Natural killer cell (primary cell): Measurements from ENCODE around the gene FILIP1L. TPM values are rescaled to one million over a fixed set of nuclear protein-coding genes. Genes with fewer than 3 reads are reported as not detected.
A peak's percentile ranks its signal among the peaks of the same experiment; 100 is the strongest.

Source experiments
- ATAC-seq, 3 donors: fragments of 150-1000 bp in 2 of 3; fragments of 200-7000 bp in 1 of 3; cut with Tn5 transposase; 1 replicate in 1 of 3; 2 replicates in 2 of 3; pipeline ENCODE4 v1.10.0; 2021; ENCODE audit warnings: mild to moderate bottlenecking in 2 of 3, moderate library complexity in 2 of 3
- DNase-seq, 2 donors: peaks; one replicate each; pipeline versions ENCODE4 v3.0.0 to v3.0.0-alpha.2; 2013 to 2021; ENCODE audit warnings: mixed read lengths in 1 of 2
- H3K27ac ChIP-seq: one replicate; pipeline ENCODE4 v1.5.1; 2013; ENCODE audit warnings: mild to moderate bottlenecking, low read length
- H3K27me3 ChIP-seq: one replicate; pipeline ENCODE4 v1.6.1; 2013; ENCODE audit warnings: low read length; ENCODE audit not compliant: control insufficient read depth, insufficient read depth
- H3K36me3 ChIP-seq: one replicate; pipeline ENCODE4 v1.6.1; 2013; ENCODE audit warnings: low read length; ENCODE audit not compliant: control insufficient read depth, insufficient read depth
- H3K4me1 ChIP-seq: one replicate; pipeline ENCODE4 v1.6.1; 2013; ENCODE audit warnings: low read length; ENCODE audit not compliant: control insufficient read depth, insufficient read depth
- H3K4me3 ChIP-seq: one replicate; pipeline ENCODE4 v1.5.1; 2013; ENCODE audit warnings: low read length
- H3K9me3 ChIP-seq: one replicate; pipeline ENCODE4 v1.6.1; 2013; ENCODE audit warnings: low read length; ENCODE audit not compliant: control insufficient read depth, insufficient read depth
- H3K27ac Mint-ChIP-seq, 2 donors: one replicate each; pipeline ENCODE4 v1.8.0; 2022; ENCODE audit warnings: mild to moderate bottlenecking in 2 of 2, mixed read lengths in 2 of 2, moderate library complexity in 1 of 2
- H3K27me3 Mint-ChIP-seq, 2 donors: one replicate each; pipeline ENCODE4 v1.8.0; 2022; ENCODE audit warnings: low read depth in 2 of 2, mixed read lengths in 2 of 2
- H3K36me3 Mint-ChIP-seq: one replicate; pipeline ENCODE4 v1.8.0; 2022; ENCODE audit warnings: mixed read lengths
- H3K4me1 Mint-ChIP-seq, 2 donors: one replicate each; pipeline ENCODE4 v1.8.0; 2022; ENCODE audit warnings: mixed read lengths in 2 of 2
- H3K4me3 Mint-ChIP-seq: one replicate; pipeline ENCODE4 v1.8.0; 2022; ENCODE audit warnings: mild to moderate bottlenecking, moderate library complexity, mixed read lengths
- H3K9me3 Mint-ChIP-seq, 2 donors: one replicate each; pipeline ENCODE4 v1.8.0; 2022; ENCODE audit warnings: mixed read lengths in 2 of 2
- WGBS: methylation state at CpG from one replicate; pipeline ENCODE4 v1.1.7; 2013; ENCODE audit warnings: missing lambda C conversion rate; ENCODE audit not compliant: insufficient coverage; 5-methylcytosine and 5-hydroxymethylcytosine counted together
- intact Hi-C: fragments of 100-400 bp; cut with micrococcal nuclease; formaldehyde crosslinking; loops from one replicate; pipeline ENCODE4 v1.14.2; 2022
- total RNA-seq, 4 donors: library from RNA; stranded (reverse); fragments of 120-200 nt in 1 of 4; gene quantifications; one replicate each; pipeline versions ENCODE4 v1.2.3 to v1.2.4, GENCODE V29; 2013 to 2022
- TF ChIP-seq, protein P1 (sequence below): fragments of 200-600 bp; IDR thresholded peaks from one replicate; pipeline ENCODE4 v1.8.0; 2022; ENCODE audit warnings: antibody characterized with exemption

The FILIP1L gene
- total RNA-seq, 3 donors from 2014 or later (not counting 1 experiment from before 2014, with no cell fraction given): 0.12 TPM; not detected in 2

- no peaks in the 10 kb centered on the region for H3K36me3 Mint-ChIP-seq
- no peaks in the 10 kb centered on the region for H3K27me3 Mint-ChIP-seq
- intact Hi-C loops: loop anchor here (1.0 to 5.0 kb wide), 2 partner anchors 185 to 523 kb away; no protein-coding TSS in a partner anchor
- WGBS: 86% methylated on average over 3 of the region's 3 CpGs
- TF ChIP-seq, protein P1, sequence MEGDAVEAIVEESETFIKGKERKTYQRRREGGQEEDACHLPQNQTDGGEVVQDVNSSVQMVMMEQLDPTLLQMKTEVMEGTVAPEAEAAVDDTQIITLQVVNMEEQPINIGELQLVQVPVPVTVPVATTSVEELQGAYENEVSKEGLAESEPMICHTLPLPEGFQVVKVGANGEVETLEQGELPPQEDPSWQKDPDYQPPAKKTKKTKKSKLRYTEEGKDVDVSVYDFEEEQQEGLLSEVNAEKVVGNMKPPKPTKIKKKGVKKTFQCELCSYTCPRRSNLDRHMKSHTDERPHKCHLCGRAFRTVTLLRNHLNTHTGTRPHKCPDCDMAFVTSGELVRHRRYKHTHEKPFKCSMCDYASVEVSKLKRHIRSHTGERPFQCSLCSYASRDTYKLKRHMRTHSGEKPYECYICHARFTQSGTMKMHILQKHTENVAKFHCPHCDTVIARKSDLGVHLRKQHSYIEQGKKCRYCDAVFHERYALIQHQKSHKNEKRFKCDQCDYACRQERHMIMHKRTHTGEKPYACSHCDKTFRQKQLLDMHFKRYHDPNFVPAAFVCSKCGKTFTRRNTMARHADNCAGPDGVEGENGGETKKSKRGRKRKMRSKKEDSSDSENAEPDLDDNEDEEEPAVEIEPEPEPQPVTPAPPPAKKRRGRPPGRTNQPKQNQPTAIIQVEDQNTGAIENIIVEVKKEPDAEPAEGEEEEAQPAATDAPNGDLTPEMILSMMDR: no peak
- H3K27ac ChIP-seq: no peak overlapping the region
- H3K4me1 ChIP-seq: peaks cover 24% of the 10 kb centered on the region
- peak overlapping the region in 1 of 2 donors; percentile 58 for H3K27ac Mint-ChIP-seq
- no peak overlapping the region for H3K4me3 Mint-ChIP-seq
- no peaks in the 10 kb centered on the region for H3K36me3 ChIP-seq
- no peak for DNase-seq
- no peak overlapping the region for H3K4me3 ChIP-seq
- H3K4me1 Mint-ChIP-seq: peaks cover 41 to 46% of the 10 kb centered on the region in 2 donors
- no peaks in the 10 kb centered on the region for H3K27me3 ChIP-seq
- no peaks in the 10 kb centered on the region for H3K9me3 Mint-ChIP-seq
- ATAC-seq: no peak
- no peaks in the 10 kb centered on the region for H3K9me3 ChIP-seq
Observed at GRCh38 chr3:100069472-100069871, 44.8 kb downstream of the FILIP1L start.

DNA sequence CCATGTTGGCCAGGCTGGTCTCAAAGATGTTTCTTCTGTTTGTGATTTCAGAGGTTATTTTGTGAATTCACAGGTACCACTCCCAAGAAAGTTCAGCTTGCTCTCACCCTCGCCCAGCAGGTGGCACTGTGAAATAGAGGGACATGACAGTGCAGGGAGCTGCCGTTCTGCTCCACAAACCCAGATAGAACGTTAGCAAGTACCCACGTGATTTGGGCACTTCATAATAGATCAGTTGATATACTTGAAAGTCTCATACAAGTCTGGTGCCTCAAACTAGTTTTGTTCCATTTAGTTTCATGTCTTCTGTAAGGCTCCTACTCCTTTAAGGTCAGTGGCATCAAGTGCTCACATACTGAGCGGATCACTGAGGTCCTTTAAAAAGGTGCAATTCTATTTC, 45.5 kb downstream of the FILIP1L start:
- no peak overlapping the region for H3K4me3 ChIP-seq
- no peaks in the 10 kb centered on the region for H3K36me3 Mint-ChIP-seq
- no peaks in the 10 kb centered on the region for H3K27me3 Mint-ChIP-seq
- H3K27ac ChIP-seq: no peak overlapping the region
- no peaks in the 10 kb centered on the region for H3K27me3 ChIP-seq
- 17% methylated on average over 5 of the region's 5 CpGs for WGBS
- peaks cover 35 to 40% of the 10 kb centered on the region in 2 donors for H3K4me1 Mint-ChIP-seq
- DNase-seq: peak; percentile 61 to 84
- H3K27ac Mint-ChIP-seq: peak overlapping the region in 1 of 2 donors; percentile 58
- H3K4me1 ChIP-seq: peaks cover 19% of the 10 kb centered on the region
- no peaks in the 10 kb centered on the region for H3K36me3 ChIP-seq
- H3K4me3 Mint-ChIP-seq: no peak overlapping the region
- H3K9me3 Mint-ChIP-seq: no peaks in the 10 kb centered on the region
- no peaks in the 10 kb centered on the region for H3K9me3 ChIP-seq
- TF ChIP-seq, protein P1: peak; percentile 82
- ATAC-seq: peak; percentile 87 to 92 (median 88)
- intact Hi-C loops: loop anchor here (1.0 to 5.0 kb wide), 2 partner anchors 185 to 523 kb away; no protein-coding TSS in a partner anchor

GRCh38 chr3:100067589-100067988, 46.7 kb downstream of the FILIP1L start:
- TF ChIP-seq, protein P1: no peak
- H3K9me3 Mint-ChIP-seq: no peaks in the 10 kb centered on the region
- H3K36me3 ChIP-seq: no peaks in the 10 kb centered on the region
- H3K27ac Mint-ChIP-seq: no peak overlapping the region
- intact Hi-C loops: loop anchor here (5.0 kb wide), 1 partner anchor 525 kb away; no protein-coding TSS in a partner anchor
- H3K9me3 ChIP-seq: no peaks in the 10 kb centered on the region
- DNase-seq (no peak), ATAC-seq (no peak)
- H3K27me3 ChIP-seq: no peaks in the 10 kb centered on the region
- no peaks in the 10 kb centered on the region for H3K36me3 Mint-ChIP-seq
- H3K4me3 Mint-ChIP-seq: no peak overlapping the region
- no peaks in the 10 kb centered on the region for H3K27me3 Mint-ChIP-seq
- H3K4me1 ChIP-seq: peaks cover 12% of the 10 kb centered on the region
- no peak overlapping the region for H3K4me3 ChIP-seq
- peaks cover 25 to 28% of the 10 kb centered on the region in 2 donors for H3K4me1 Mint-ChIP-seq
- H3K27ac ChIP-seq: no peak overlapping the region

DNA sequence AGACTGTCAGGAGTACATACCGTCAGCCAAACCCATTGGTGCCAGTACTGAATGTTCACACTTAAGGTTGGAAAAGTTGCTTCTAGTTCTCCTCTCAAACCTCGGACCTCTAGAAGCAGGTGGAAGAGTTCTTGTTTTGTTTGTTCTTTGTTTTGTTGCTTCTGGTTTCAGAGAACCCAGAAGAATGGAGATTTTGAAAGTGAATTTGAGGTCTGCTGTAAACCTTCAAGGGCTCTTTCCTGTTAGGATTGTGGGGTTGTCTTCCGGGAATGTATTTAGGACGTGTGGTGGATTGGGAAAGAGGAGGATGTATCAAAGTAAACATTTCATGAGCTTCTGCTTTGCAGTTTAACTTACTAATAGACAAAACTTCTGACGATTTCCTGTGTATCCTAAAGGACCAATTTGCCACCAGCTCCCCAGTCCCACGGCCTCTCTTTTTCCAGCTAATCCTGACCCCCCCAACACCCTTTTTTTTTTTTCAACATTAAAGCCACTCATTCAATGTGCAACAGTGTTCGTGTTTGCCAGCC, 50.3 kb downstream of the FILIP1L start:
- DNase-seq: no peak
- H3K4me1 Mint-ChIP-seq: peaks cover 26 to 34% of the 10 kb centered on the region in 2 donors

More for the DNA sequence above, 50.3 kb downstream of the FILIP1L start:
- 89% methylated on average over 5 of the region's 7 CpGs for WGBS
- intact Hi-C loops: no loop called here
- Mint-ChIP-seq H3K27ac (no peak overlapping the region), H3K36me3 (no peaks in the 10 kb centered on the region), H3K4me3 (no peak overlapping the region), H3K27me3 (no peaks in the 10 kb centered on the region), H3K9me3 (no peaks in the 10 kb centered on the region)
- H3K36me3 ChIP-seq: no peaks in the 10 kb centered on the region
- H3K27me3 ChIP-seq: no peaks in the 10 kb centered on the region
- no peaks in the 10 kb centered on the region for H3K9me3 ChIP-seq
- no peak overlapping the region for H3K4me3 ChIP-seq
- TF ChIP-seq, protein P1: no peak
- H3K4me1 ChIP-seq: peaks cover 18% of the 10 kb centered on the region
- no peak for ATAC-seq
- H3K27ac ChIP-seq: no peak overlapping the region
